SK-N-SH treated with all-trans-retinoic acid at 6 μM for 48 hours (cell line): ENCODE data around the gene TEX2.

ENCODE experiments used
- ATAC-seq: fragments of 200-7000 bp; cut with Tn5 transposase; 3 replicates; pipeline ENCODE4 v1.9.1; 2020; ENCODE audit warnings: mild to moderate bottlenecking, moderate library complexity
- ARNTL ChIP-seq: fragments of 450-650 bp; formaldehyde crosslinking; IDR thresholded peaks from 2 replicates; pipeline ENCODE4 v1.5.0; 2020; ENCODE audit warnings: low read depth, mild to moderate bottlenecking, moderate library complexity, borderline replicate concordance
- BACH2 ChIP-seq: fragments of 250-450 bp; sonication (Bioruptor Pico); IDR thresholded peaks from 2 replicates; pipeline ENCODE4 v1.9.0; 2021; ENCODE audit warnings: mild to moderate bottlenecking, borderline replicate concordance
- CREB5 ChIP-seq: fragments of 250-450 bp; sonication (Bioruptor Pico); IDR thresholded peaks from 2 replicates; pipeline ENCODE4 v1.5.1; 2020; ENCODE audit warnings: low read depth, mild to moderate bottlenecking, moderate library complexity
- CSDC2 ChIP-seq: fragments of 250-450 bp; sonication (Bioruptor Pico); IDR thresholded peaks from 2 replicates; pipeline ENCODE4 v1.5.0; 2020; ENCODE audit warnings: mild to moderate bottlenecking, moderate library complexity
- CSRNP3 ChIP-seq: fragments of 250-450 bp; sonication (Bioruptor Pico); IDR thresholded peaks from 2 replicates; pipeline ENCODE4 v1.5.1; 2021; ENCODE audit warnings: mild to moderate bottlenecking, moderate library complexity
- ESRRG ChIP-seq: fragments of 250-450 bp; sonication (Bioruptor Pico); IDR thresholded peaks from 2 replicates; pipeline ENCODE4 v1.6.1; 2021; ENCODE audit warnings: mild to moderate bottlenecking
- GLIS3 ChIP-seq: fragments of 250-450 bp; sonication (Bioruptor Pico); IDR thresholded peaks from 2 replicates; pipeline ENCODE4 v1.5.0; 2020; ENCODE audit warnings: mild to moderate bottlenecking, moderate library complexity
- ISL1 ChIP-seq: fragments of 250-450 bp; sonication (Bioruptor Pico); IDR thresholded peaks from 2 replicates; pipeline ENCODE4 v2.1.2; 2022; ENCODE audit warnings: mild to moderate bottlenecking, moderate library complexity
- OSR1 ChIP-seq: fragments of 250-450 bp; sonication (Bioruptor Pico); IDR thresholded peaks from 2 replicates; pipeline ENCODE4 v1.8.0; 2022; ENCODE audit warnings: moderate library complexity, mild to moderate bottlenecking, inconsistent platforms
- POU6F1 ChIP-seq: fragments of 250-450 bp; sonication (Bioruptor Pico); IDR thresholded peaks from 2 replicates; pipeline ENCODE4 v1.8.0; 2021; ENCODE audit warnings: low read depth, mild to moderate bottlenecking, moderate library complexity, borderline replicate concordance
- PPARA ChIP-seq: fragments of 250-450 bp; sonication (Bioruptor Pico); IDR thresholded peaks from 2 replicates; pipeline ENCODE4 v1.5.0; 2020; ENCODE audit warnings: mild to moderate bottlenecking, borderline replicate concordance
- RARB ChIP-seq: fragments of 250-450 bp; sonication (Bioruptor Pico); IDR thresholded peaks from 2 replicates; pipeline ENCODE4 v1.8.0; 2021; ENCODE audit warnings: mild to moderate bottlenecking, moderate library complexity
- SNAI2 ChIP-seq: fragments of 250-450 bp; sonication (Bioruptor Pico); IDR thresholded peaks from 2 replicates; pipeline ENCODE4 v1.5.0; 2020; ENCODE audit warnings: mild to moderate bottlenecking, moderate library complexity
- TCF4 ChIP-seq: fragments of 250-450 bp; sonication (Bioruptor Pico); IDR thresholded peaks from 2 replicates; pipeline ENCODE4 v1.8.0; 2021; ENCODE audit warnings: mild to moderate bottlenecking, moderate library complexity, borderline replicate concordance
- TOX ChIP-seq: fragments of 250-450 bp; sonication (Bioruptor Pico); IDR thresholded peaks from 2 replicates; pipeline ENCODE4 v1.8.0; 2021; ENCODE audit warnings: mild to moderate bottlenecking, moderate library complexity, borderline replicate concordance
- TSHZ2 ChIP-seq: fragments of 250-450 bp; sonication (Bioruptor Pico); IDR thresholded peaks from 2 replicates; pipeline ENCODE4 v1.5.0; 2020; ENCODE audit warnings: mild to moderate bottlenecking, moderate library complexity
- ZC3H10 ChIP-seq: fragments of 250-450 bp; sonication (Bioruptor Pico); IDR thresholded peaks from 2 replicates; pipeline ENCODE4 v1.5.1; 2021; ENCODE audit warnings: mild to moderate bottlenecking, moderate library complexity
- ZFP3 ChIP-seq: fragments of 250-450 bp; sonication (Bioruptor Pico); IDR thresholded peaks from 2 replicates; pipeline ENCODE4 v1.5.0; 2020; ENCODE audit warnings: mild to moderate bottlenecking, moderate library complexity
- ZFP30 ChIP-seq: fragments of 450-650 bp; formaldehyde crosslinking; IDR thresholded peaks from 2 replicates; pipeline ENCODE4 v1.5.0; 2022; ENCODE audit warnings: mild to moderate bottlenecking, moderate library complexity
- ZNF565 ChIP-seq: fragments of 450-650 bp; formaldehyde crosslinking; conservative IDR thresholded peaks from 2 replicates; pipeline ENCODE4 v1.5.0; 2020; ENCODE audit warnings: low read depth, mild to moderate bottlenecking, moderate library complexity
- ZNF70 ChIP-seq: fragments of 450-650 bp; formaldehyde crosslinking; IDR thresholded peaks from 2 replicates; pipeline ENCODE4 v1.5.0; 2020; ENCODE audit warnings: mild to moderate bottlenecking, moderate library complexity
- ZNF8 ChIP-seq: fragments of 450-650 bp; formaldehyde crosslinking; IDR thresholded peaks from 2 replicates; pipeline ENCODE4 v1.5.0; 2020; ENCODE audit warnings: mild to moderate bottlenecking, moderate library complexity

Gene TEX2

GRCh38 chr17:64254755-64255154, 8.3 kb downstream of the TEX2 start:
- no peak for TF ChIP-seq RARB (CRISPR knock-in tag)
- no peak for TF ChIP-seq ZNF70 (CRISPR knock-in tag)
- TF ChIP-seq CSRNP3 (CRISPR knock-in tag): no peak
- no peak for TF ChIP-seq ZC3H10
- TF ChIP-seq ISL1 (CRISPR knock-in tag): no peak
- no peak for TF ChIP-seq OSR1 (CRISPR knock-in tag)
- no peak for TF ChIP-seq ZNF565 (CRISPR knock-in tag)
- no peak for TF ChIP-seq SNAI2 (CRISPR knock-in tag)
- TF ChIP-seq ZFP3 (CRISPR knock-in tag): no peak
- TF ChIP-seq ZNF8 (CRISPR knock-in tag): no peak
- TF ChIP-seq BACH2 (CRISPR knock-in tag): no peak
- TF ChIP-seq PPARA (CRISPR knock-in tag): no peak
- no peak for TF ChIP-seq TCF4 (CRISPR knock-in tag)
- TF ChIP-seq ARNTL (CRISPR knock-in tag): no peak
- TF ChIP-seq CREB5 (CRISPR knock-in tag): no peak
- TF ChIP-seq ZFP30 (CRISPR knock-in tag): no peak
- no peak for TF ChIP-seq ESRRG (CRISPR knock-in tag)
- TF ChIP-seq GLIS3 (CRISPR knock-in tag): no peak
- no peak for TF ChIP-seq CSDC2 (CRISPR knock-in tag)
- TF ChIP-seq, all 23 proteins: peak for 0
- no peak for ATAC-seq

GRCh38 chr17:64253470-64253869, 9.6 kb downstream of the TEX2 start:
- ATAC-seq: no peak
- TF ChIP-seq POU6F1 (CRISPR knock-in tag) (no peak), ZNF70 (CRISPR knock-in tag) (no peak)

GRCh38 chr17:64252831-64253230, 10.2 kb downstream of the TEX2 start:
- no peak for TF ChIP-seq ESRRG (CRISPR knock-in tag)
- no peak for TF ChIP-seq ZNF70 (CRISPR knock-in tag)
- TF ChIP-seq SNAI2 (CRISPR knock-in tag): no peak
- TF ChIP-seq PPARA (CRISPR knock-in tag): no peak
- no peak for TF ChIP-seq RARB (CRISPR knock-in tag)
- no peak for TF ChIP-seq CSDC2 (CRISPR knock-in tag)
- TF ChIP-seq ISL1 (CRISPR knock-in tag): no peak
- no peak for TF ChIP-seq GLIS3 (CRISPR knock-in tag)
- TF ChIP-seq OSR1 (CRISPR knock-in tag): no peak
- TF ChIP-seq ZNF565 (CRISPR knock-in tag): no peak
- TF ChIP-seq, all 23 proteins: peak for 0

GRCh38 chr17:64250233-64250835, 12.7 kb downstream of the TEX2 start:
- no peak for ATAC-seq
- TF ChIP-seq TSHZ2 (CRISPR knock-in tag) (no peak), ISL1 (CRISPR knock-in tag) (no peak), GLIS3 (CRISPR knock-in tag) (no peak), CREB5 (CRISPR knock-in tag) (no peak), CSRNP3 (CRISPR knock-in tag) (no peak), ZNF565 (CRISPR knock-in tag) (no peak), ARNTL (CRISPR knock-in tag) (no peak), ZNF8 (CRISPR knock-in tag) (no peak), POU6F1 (CRISPR knock-in tag) (no peak), TCF4 (CRISPR knock-in tag) (no peak), ZFP3 (CRISPR knock-in tag) (no peak), SNAI2 (CRISPR knock-in tag) (no peak), CSDC2 (CRISPR knock-in tag) (no peak), ZNF70 (CRISPR knock-in tag) (no peak), TOX (no peak), RARB (CRISPR knock-in tag) (no peak)

More at GRCh38 chr17:64252831-64253230, 10.2 kb downstream of the TEX2 start:
- peak; percentile 72 for ATAC-seq
